Kidney epithelial cell (primary cell): ENCODE data around the gene SESN2. TPM values are rescaled to one million over a fixed set of nuclear protein-coding genes. Genes with fewer than 3 reads are reported as not detected.

ENCODE experiments used
- DNase-seq: peaks from one replicate; pipeline ENCODE4 v3.0.0-alpha.2; 2010; ENCODE audit warnings: low read depth
- H3K27me3 ChIP-seq: 2 replicates; pipeline ENCODE4 v1.6.0; 2011; ENCODE audit warnings: low read length; ENCODE audit not compliant: control insufficient read depth, insufficient read depth
- H3K36me3 ChIP-seq: 2 replicates; pipeline ENCODE4 v1.5.1; 2011; ENCODE audit warnings: low read length; ENCODE audit not compliant: control insufficient read depth, insufficient read depth
- H3K4me3 ChIP-seq: 2 replicates; pipeline ENCODE4 v1.5.1; 2011; ENCODE audit warnings: low read depth, mild to moderate bottlenecking, control low read depth, low read length
- CTCF ChIP-seq: IDR thresholded peaks from 2 replicates; pipeline ENCODE4 v1.5.1; 2011; ENCODE audit warnings: mild to moderate bottlenecking, moderate library complexity, low read length, control low read depth, inconsistent platforms; ENCODE audit not compliant: insufficient read depth, poor library complexity, severe bottlenecking
- total RNA-seq: library from RNA; depleted of rRNA; stranded (reverse); fragments of >200 nt; gene quantifications from 2 replicates; pipeline ENCODE4 v1.2.3, GENCODE V29; 2015

SESN2 gene
- total RNA-seq, 1 donor from 2014 or later: 121 TPM

GRCh38 chr1:28291711-28292110 is 32.4 kb downstream of the SESN2 start:
- H3K27me3 ChIP-seq: no peaks in the 10 kb centered on the region
- H3K4me3 ChIP-seq: no peak overlapping the region
- no peak for TF ChIP-seq CTCF
- H3K36me3 ChIP-seq: no peaks in the 10 kb centered on the region
- no peak for DNase-seq

- Histone ChIP-seq H3K4me3 (no peak overlapping the region), H3K27me3 (no peaks in the 10 kb centered on the region), H3K36me3 (no peaks in the 10 kb centered on the region)
- no peak for TF ChIP-seq CTCF
- DNase-seq: no peak
These were observed 36.6 kb downstream of the SESN2 start for GRCh38 chr1:28295936-28296335.

GRCh38 chr1:28296401-28297261 is 37.3 kb downstream of the SESN2 start:
- peak; percentile 26 for DNase-seq
- no peak for TF ChIP-seq CTCF
- Histone ChIP-seq H3K4me3 (no peak overlapping the region), H3K36me3 (no peaks in the 10 kb centered on the region), H3K27me3 (no peaks in the 10 kb centered on the region)

GRCh38 chr1:28297826-28298225 is 38.5 kb downstream of the SESN2 start:
- Histone ChIP-seq H3K4me3 (no peak overlapping the region), H3K27me3 (no peaks in the 10 kb centered on the region), H3K36me3 (no peaks in the 10 kb centered on the region)
- no peak for TF ChIP-seq CTCF
- no peak for DNase-seq

- H3K27me3 ChIP-seq: no peaks in the 10 kb centered on the region
- H3K4me3 ChIP-seq: no peak overlapping the region
- TF ChIP-seq CTCF: no peak
- no peaks in the 10 kb centered on the region for H3K36me3 ChIP-seq
- DNase-seq: no peak
These were observed 39.1 kb downstream of the SESN2 start for GRCh38 chr1:28298438-28298837.
